GM23338 (cell line): ENCODE results near the gene IFNLR1. TPM values are rescaled to one million over a fixed set of nuclear protein-coding genes. Genes with fewer than 3 reads are reported as not detected.

Experiments used
- ATAC-seq: fragments of 200-7000 bp; cut with Tn5 transposase; 3 replicates; pipeline ENCODE4 v1.9.1; 2020
- DNase-seq: peaks from one replicate; pipeline ENCODE4 v3.0.0-alpha.2; 2015; ENCODE audit warnings: low spot score
- H2AFZ ChIP-seq: fragments of 200-600 bp; sonication (generic); 2 replicates; pipeline ENCODE4 v1.8.0; 2016; ENCODE audit warnings: antibody characterized with exemption, mild to moderate bottlenecking, moderate library complexity
- H3F3A ChIP-seq: fragments of 200-600 bp; sonication (generic); replicated peaks from 2 replicates; pipeline ENCODE4 v1.8.0; 2017; ENCODE audit warnings: antibody characterized with exemption, mixed run types, low read depth
- H3K27ac ChIP-seq: fragments of 200-600 bp; sonication (generic); 2 replicates; pipeline ENCODE4 v1.6.1; 2016; ENCODE audit warnings: low read depth
- H3K27me3 ChIP-seq: fragments of 200-600 bp; sonication (generic); 2 replicates; pipeline ENCODE4 v1.8.0; 2016; ENCODE audit warnings: mild to moderate bottlenecking, mixed run types, moderate library complexity; ENCODE audit not compliant: insufficient read depth
- H3K36me3 ChIP-seq: fragments of 200-600 bp; sonication (generic); 2 replicates; pipeline ENCODE4 v1.8.0; 2016; ENCODE audit warnings: mild to moderate bottlenecking; ENCODE audit not compliant: insufficient read depth
- H3K4me1 ChIP-seq: fragments of 200-600 bp; sonication (generic); 2 replicates; pipeline ENCODE4 v1.8.0; 2016; ENCODE audit warnings: mild to moderate bottlenecking, moderate library complexity; ENCODE audit not compliant: insufficient read depth
- H3K4me2 ChIP-seq: fragments of 200-600 bp; sonication (generic); 2 replicates; pipeline ENCODE4 v1.7.1; 2017; ENCODE audit warnings: mixed run types
- H3K4me3 ChIP-seq: fragments of 200-600 bp; sonication (generic); 2 replicates; pipeline ENCODE4 v1.6.1; 2016; ENCODE audit warnings: mixed run types
- H3K79me2 ChIP-seq: fragments of 200-600 bp; sonication (generic); replicated peaks from 2 replicates; pipeline ENCODE4 v1.8.0; 2017; ENCODE audit warnings: mild to moderate bottlenecking; ENCODE audit not compliant: insufficient read depth
- H3K9me2 ChIP-seq: fragments of 200-600 bp; sonication (generic); 2 replicates; pipeline ENCODE4 v1.8.0; 2017; ENCODE audit not compliant: insufficient read depth
- H4K20me1 ChIP-seq: fragments of 200-600 bp; sonication (generic); replicated peaks from 2 replicates; pipeline ENCODE4 v1.8.0; 2017; ENCODE audit warnings: mild to moderate bottlenecking; ENCODE audit not compliant: insufficient read depth
- H3K27ac Mint-ChIP-seq: 2 replicates; pipeline ENCODE4 v1.8.0; 2020; ENCODE audit warnings: inconsistent platforms, mild to moderate bottlenecking, moderate library complexity, mixed read lengths
- H3K27me3 Mint-ChIP-seq: 3 replicates; pipeline ENCODE4 v1.8.0; 2022; ENCODE audit warnings: low read depth, mild to moderate bottlenecking, moderate library complexity, mixed read lengths, inconsistent platforms; ENCODE audit not compliant: insufficient read depth, poor library complexity
- H3K36me3 Mint-ChIP-seq: 3 replicates; pipeline ENCODE4 v1.8.0; 2021; ENCODE audit warnings: low read depth, mild to moderate bottlenecking, inconsistent platforms, moderate library complexity, mixed read lengths
- H3K4me1 Mint-ChIP-seq: 3 replicates; pipeline ENCODE4 v1.8.0; 2020; ENCODE audit warnings: mild to moderate bottlenecking, inconsistent platforms, mixed read lengths
- H3K4me3 Mint-ChIP-seq: 3 replicates; pipeline ENCODE4 v1.8.0; 2021; ENCODE audit warnings: moderate library complexity, mild to moderate bottlenecking, inconsistent platforms, mixed read lengths
- H3K9me3 Mint-ChIP-seq: 3 replicates; pipeline ENCODE4 v1.8.0; 2020; ENCODE audit warnings: moderate library complexity, mild to moderate bottlenecking, inconsistent platforms, mixed read lengths
- EZH2phosphoT487 ChIP-seq: fragments of 200-600 bp; sonication (generic); IDR thresholded peaks from one replicate; pipeline ENCODE4 v1.8.1; 2018; ENCODE audit warnings: antibody characterized with exemption; ENCODE audit not compliant: unreplicated experiment
- JUNB ChIP-seq: IDR thresholded peaks from one replicate; pipeline ENCODE4 v1.6.1; 2016; ENCODE audit warnings: antibody characterized with exemption; ENCODE audit not compliant: unreplicated experiment
- NANOG ChIP-seq: IDR thresholded peaks from 2 replicates; pipeline ENCODE4 v1.6.1; 2016; ENCODE audit warnings: antibody characterized with exemption, borderline replicate concordance
- POLR2AphosphoS5 ChIP-seq: IDR thresholded peaks from 2 replicates; pipeline ENCODE4 v1.6.1; 2016; ENCODE audit warnings: antibody characterized with exemption, low read depth
- STAT1 ChIP-seq: IDR thresholded peaks from one replicate; pipeline ENCODE4 v1.6.1; 2016; ENCODE audit warnings: antibody characterized with exemption; ENCODE audit not compliant: unreplicated experiment
- ZNF114 ChIP-seq: fragments of 250-450 bp; sonication (Bioruptor Pico); IDR thresholded peaks from 2 replicates; pipeline ENCODE4 v1.5.0; 2020; ENCODE audit warnings: mild to moderate bottlenecking, moderate library complexity
- ZNF331 ChIP-seq: fragments of 250-450 bp; sonication (Bioruptor Pico); IDR thresholded peaks from 2 replicates; pipeline ENCODE4 v1.5.0; 2020; ENCODE audit warnings: low read depth, mild to moderate bottlenecking, moderate library complexity
- polyA plus RNA-seq: library from polyadenylated mRNA; unstranded; fragments of >200 nt; fragmentation: Nextera tagmentation; extraction: Ambion mirVana; gene quantifications from 2 replicates; pipeline ENCODE4 v1.2.1, GENCODE V29; 2016
- total RNA-seq: library from RNA; depleted of rRNA; stranded (reverse); fragments of >200 nt; shearing (Covaris generic); gene quantifications from 2 replicates; pipeline ENCODE4 v1.2.3, GENCODE V29; 2014
- TF ChIP-seq, protein P1 (sequence below): IDR thresholded peaks from one replicate; pipeline ENCODE4 v1.6.1; 2018; ENCODE audit warnings: antibody characterized with exemption; ENCODE audit not compliant: unreplicated experiment
- TF ChIP-seq, protein P2 (sequence below): IDR thresholded peaks from 2 replicates; pipeline ENCODE4 v1.6.1; 2016; ENCODE audit warnings: antibody characterized with exemption

The IFNLR1 gene
- total and polyA plus RNA-seq, 2 experiments from 2014 or later, result 4.2 to 6.2 TPM

DNA sequence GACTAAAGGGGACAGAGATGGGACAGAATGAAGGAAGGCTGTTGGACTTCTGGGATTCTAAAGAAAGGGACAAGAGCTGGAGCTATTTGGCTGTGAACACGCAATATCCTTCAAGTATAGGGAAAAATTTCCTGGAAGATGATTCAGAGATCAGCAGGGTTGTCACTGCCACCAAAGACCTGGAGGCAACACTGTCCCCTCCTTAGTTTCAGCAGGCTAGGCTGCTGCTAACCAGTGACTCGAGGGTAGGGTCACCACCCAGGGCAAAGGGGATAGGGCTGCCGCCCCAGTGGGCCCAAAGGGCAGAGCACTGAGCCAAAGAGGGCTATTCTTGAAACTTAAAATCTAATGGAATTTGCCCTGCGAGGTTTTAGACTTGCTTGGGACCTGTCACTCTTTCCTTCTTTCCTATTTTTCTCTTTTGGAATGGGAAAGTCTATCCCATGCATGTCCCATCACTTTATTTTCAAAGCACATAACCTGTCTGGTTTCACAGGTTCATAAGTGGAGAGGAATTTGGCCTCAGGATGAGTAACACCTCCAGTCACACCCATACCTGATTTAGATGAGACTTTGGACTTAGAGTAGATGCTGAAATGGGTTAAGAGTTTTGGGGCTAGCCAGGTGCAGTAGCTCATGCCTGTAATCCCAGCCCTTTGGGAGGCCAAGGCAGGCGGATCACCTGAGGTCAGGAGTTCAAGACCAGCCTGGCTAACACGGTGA is 11.9 kb downstream of the IFNLR1 start:
- H4K20me1 ChIP-seq, result no peaks in the 10 kb centered on the region
- no peak overlapping the region for H3K4me3 ChIP-seq
- H3K36me3 ChIP-seq, result 0 out of 2 replicates have a peak, but pooled peaks cover 4% of the 10 kb centered on the region
- Mint-ChIP-seq H3K9me3 (peaks cover 3% of the 10 kb centered on the region; the same call in 1 of the 3 replicates), H3K36me3 (peaks cover 15% of the 10 kb centered on the region; the same call in 2 of the 3 replicates), H3K4me1 (peaks cover 6% of the 10 kb centered on the region; the same call in 2 of the 3 replicates), H3K4me3 (no peak overlapping the region; the same call in 2 of the 3 replicates), H3K27ac (no peak overlapping the region), H3K27me3 (peaks cover 2% of the 10 kb centered on the region)
- H3K9me2 ChIP-seq, result no peaks in the 10 kb centered on the region
- no peak for TF ChIP-seq STAT1
- no peak for TF ChIP-seq NANOG
- TF ChIP-seq EZH2phosphoT487, result no peak
- no peak for TF ChIP-seq POLR2AphosphoS5
- TF ChIP-seq ZNF114 (CRISPR knock-in tag), result no peak
- TF ChIP-seq, protein P1, sequence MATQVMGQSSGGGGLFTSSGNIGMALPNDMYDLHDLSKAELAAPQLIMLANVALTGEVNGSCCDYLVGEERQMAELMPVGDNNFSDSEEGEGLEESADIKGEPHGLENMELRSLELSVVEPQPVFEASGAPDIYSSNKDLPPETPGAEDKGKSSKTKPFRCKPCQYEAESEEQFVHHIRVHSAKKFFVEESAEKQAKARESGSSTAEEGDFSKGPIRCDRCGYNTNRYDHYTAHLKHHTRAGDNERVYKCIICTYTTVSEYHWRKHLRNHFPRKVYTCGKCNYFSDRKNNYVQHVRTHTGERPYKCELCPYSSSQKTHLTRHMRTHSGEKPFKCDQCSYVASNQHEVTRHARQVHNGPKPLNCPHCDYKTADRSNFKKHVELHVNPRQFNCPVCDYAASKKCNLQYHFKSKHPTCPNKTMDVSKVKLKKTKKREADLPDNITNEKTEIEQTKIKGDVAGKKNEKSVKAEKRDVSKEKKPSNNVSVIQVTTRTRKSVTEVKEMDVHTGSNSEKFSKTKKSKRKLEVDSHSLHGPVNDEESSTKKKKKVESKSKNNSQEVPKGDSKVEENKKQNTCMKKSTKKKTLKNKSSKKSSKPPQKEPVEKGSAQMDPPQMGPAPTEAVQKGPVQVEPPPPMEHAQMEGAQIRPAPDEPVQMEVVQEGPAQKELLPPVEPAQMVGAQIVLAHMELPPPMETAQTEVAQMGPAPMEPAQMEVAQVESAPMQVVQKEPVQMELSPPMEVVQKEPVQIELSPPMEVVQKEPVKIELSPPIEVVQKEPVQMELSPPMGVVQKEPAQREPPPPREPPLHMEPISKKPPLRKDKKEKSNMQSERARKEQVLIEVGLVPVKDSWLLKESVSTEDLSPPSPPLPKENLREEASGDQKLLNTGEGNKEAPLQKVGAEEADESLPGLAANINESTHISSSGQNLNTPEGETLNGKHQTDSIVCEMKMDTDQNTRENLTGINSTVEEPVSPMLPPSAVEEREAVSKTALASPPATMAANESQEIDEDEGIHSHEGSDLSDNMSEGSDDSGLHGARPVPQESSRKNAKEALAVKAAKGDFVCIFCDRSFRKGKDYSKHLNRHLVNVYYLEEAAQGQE, result no peak
- TF ChIP-seq, protein P2, sequence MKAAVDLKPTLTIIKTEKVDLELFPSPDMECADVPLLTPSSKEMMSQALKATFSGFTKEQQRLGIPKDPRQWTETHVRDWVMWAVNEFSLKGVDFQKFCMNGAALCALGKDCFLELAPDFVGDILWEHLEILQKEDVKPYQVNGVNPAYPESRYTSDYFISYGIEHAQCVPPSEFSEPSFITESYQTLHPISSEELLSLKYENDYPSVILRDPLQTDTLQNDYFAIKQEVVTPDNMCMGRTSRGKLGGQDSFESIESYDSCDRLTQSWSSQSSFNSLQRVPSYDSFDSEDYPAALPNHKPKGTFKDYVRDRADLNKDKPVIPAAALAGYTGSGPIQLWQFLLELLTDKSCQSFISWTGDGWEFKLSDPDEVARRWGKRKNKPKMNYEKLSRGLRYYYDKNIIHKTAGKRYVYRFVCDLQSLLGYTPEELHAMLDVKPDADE, result no peak
- H3K4me1 ChIP-seq, result peaks cover 4% of the 10 kb centered on the region; the same call in 1 of the 2 replicates
- ATAC-seq (no peak), DNase-seq (no peak)
- H2AFZ ChIP-seq, result no peak overlapping the region
- no peaks in the 10 kb centered on the region for H3K27me3 ChIP-seq
- no peak overlapping the region for H3K4me2 ChIP-seq
- peaks cover 6% of the 10 kb centered on the region; the same call in 1 of the 2 replicates for H3K79me2 ChIP-seq
- no peak overlapping the region for H3K27ac ChIP-seq
- no peaks in the 10 kb centered on the region for H3F3A ChIP-seq

DNA sequence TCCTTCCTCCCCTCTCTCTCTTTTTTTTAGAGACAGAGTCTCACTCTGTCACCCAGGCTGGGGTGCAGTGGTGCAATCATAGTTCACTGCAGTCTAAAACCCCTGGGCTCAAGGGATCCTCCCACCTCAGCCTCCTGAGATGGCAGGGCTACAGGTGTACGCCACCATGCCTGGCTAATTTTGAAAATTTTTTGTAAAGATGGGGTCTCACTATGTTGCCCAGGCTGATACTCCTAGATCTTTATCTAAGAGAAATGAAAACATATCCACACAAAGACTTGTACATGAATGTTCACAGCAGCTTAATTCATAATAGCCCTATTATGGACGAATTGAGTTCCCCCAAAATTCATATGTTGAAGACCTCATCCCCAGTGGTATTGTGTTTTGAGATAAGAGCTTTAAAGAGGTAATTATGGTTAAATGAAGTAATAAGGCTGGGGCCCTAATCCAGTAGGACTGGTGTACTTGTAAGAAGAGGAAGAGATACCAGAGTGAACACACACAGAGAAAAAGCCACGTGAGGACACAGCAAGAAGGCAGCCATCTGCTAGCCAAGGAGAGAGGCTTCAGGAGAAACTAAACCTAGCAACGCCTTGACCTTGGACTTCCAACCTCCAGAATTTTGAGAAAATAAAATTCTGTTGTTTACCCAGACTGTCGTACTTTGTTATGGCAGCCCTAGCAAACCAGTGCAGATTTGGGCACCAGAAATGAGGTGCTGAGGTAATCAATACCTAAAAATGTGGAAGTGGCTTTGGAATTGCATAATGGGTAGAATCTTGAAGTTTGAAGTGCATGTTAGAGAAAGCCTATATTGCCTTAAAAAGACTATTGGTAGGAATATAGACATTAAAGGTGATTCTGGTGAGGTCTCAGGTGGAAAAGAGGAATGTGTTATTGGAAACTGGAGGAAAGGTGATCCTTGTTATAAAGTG is 13.2 kb downstream of the IFNLR1 start:
- peaks cover 6% of the 10 kb centered on the region; the same call in 2 of the 3 replicates for H3K4me1 Mint-ChIP-seq
- no peak for ATAC-seq
- DNase-seq, result no peak
- peaks cover 4% of the 10 kb centered on the region; the same call in 1 of the 2 replicates for H3K4me1 ChIP-seq
- H3K79me2 ChIP-seq, result peaks cover 6% of the 10 kb centered on the region; the same call in 1 of the 2 replicates
- H3K4me3 Mint-ChIP-seq, result no peak overlapping the region
- H3K36me3 ChIP-seq, result no peaks in the 10 kb centered on the region
- H3K9me2 ChIP-seq, result no peaks in the 10 kb centered on the region
- H3K27ac ChIP-seq, result no peak overlapping the region
- H3K9me3 Mint-ChIP-seq, result peaks cover 3% of the 10 kb centered on the region; the same call in 1 of the 3 replicates
- peaks cover under 1% of the 10 kb centered on the region for H3K27me3 Mint-ChIP-seq
- H3K4me3 ChIP-seq, result no peak overlapping the region
- peaks cover 15% of the 10 kb centered on the region; the same call in 2 of the 3 replicates for H3K36me3 Mint-ChIP-seq
- H3K27ac Mint-ChIP-seq, result no peak overlapping the region
- H3K27me3 ChIP-seq, result no peaks in the 10 kb centered on the region
- H2AFZ ChIP-seq, result no peak overlapping the region
- no peaks in the 10 kb centered on the region for H3F3A ChIP-seq
- no peak overlapping the region for H3K4me2 ChIP-seq
- H4K20me1 ChIP-seq, result no peaks in the 10 kb centered on the region
- TF ChIP-seq, protein P1, result no peak
- TF ChIP-seq STAT1 (no peak), NANOG (no peak), ZNF114 (CRISPR knock-in tag) (no peak), ZNF331 (CRISPR knock-in tag) (no peak), JUNB (no peak)
- TF ChIP-seq, protein P2, result no peak
